Activated CD8-positive, alpha-beta memory T cell treated with anti-CD3 and anti-CD28 coated beads, Interleukin-2, amount 10 ng/mL, durations not matched to agents 7 days and 5 days (primary cell): Measurements from ENCODE around the gene PRPS2. TPM values are rescaled to one million over a fixed set of nuclear protein-coding genes. Genes with fewer than 3 reads are reported as not detected.
A peak's percentile ranks its signal among the peaks of the same experiment; 100 is the strongest.

Experiments
- ATAC-seq: fragments of 150-1000 bp; cut with Tn5 transposase; one replicate; pipeline ENCODE4 v1.10.0; 2021; ENCODE audit warnings: moderate library complexity
- CTCF ChIA-PET: fragments of 350-600 bp; sonication (Branson Sonifier 250); formaldehyde crosslinking; loops from one replicate; lab custom pipeline; 2021; ENCODE audit warnings: antibody characterized with exemption; lab: Charles Lee
- DNase-seq: peaks from one replicate; pipeline ENCODE4 v3.0.0-alpha.2; 2020
- H3K27ac Mint-ChIP-seq: one replicate; pipeline ENCODE4 v1.8.0; 2021; ENCODE audit warnings: mild to moderate bottlenecking, mixed read lengths
- H3K27me3 Mint-ChIP-seq: one replicate; pipeline ENCODE4 v1.8.0; 2021; ENCODE audit warnings: mixed read lengths
- H3K36me3 Mint-ChIP-seq: one replicate; pipeline ENCODE4 v1.8.0; 2021; ENCODE audit warnings: mild to moderate bottlenecking, mixed read lengths
- H3K4me1 Mint-ChIP-seq: one replicate; pipeline ENCODE4 v1.8.0; 2021; ENCODE audit warnings: mixed read lengths
- H3K4me3 Mint-ChIP-seq: one replicate; pipeline ENCODE4 v1.8.0; 2021; ENCODE audit warnings: mild to moderate bottlenecking, moderate library complexity, mixed read lengths
- H3K9me3 Mint-ChIP-seq: one replicate; pipeline ENCODE4 v1.8.0; 2022; ENCODE audit warnings: low read depth, mixed read lengths
- total RNA-seq, 2 experiments: library from RNA; stranded (reverse); gene quantifications; one replicate each; pipeline ENCODE4 v1.2.3, GENCODE V29; 2021

Gene PRPS2
- total RNA-seq, 2 experiments from 2014 or later = 72.8 to 77.8 TPM

GRCh38 chrX:12789976-12790375, 1.2 kb upstream of the PRPS2 start:
- H3K27ac Mint-ChIP-seq = no peak overlapping the region
- H3K4me3 Mint-ChIP-seq = no peak overlapping the region
- CTCF ChIA-PET = interaction anchor here (1.5 kb wide), 1 partner anchor 18 kb away, joined by 3 read pairs; no protein-coding TSS in a partner anchor
- H3K36me3 Mint-ChIP-seq = peaks cover 18% of the 10 kb centered on the region
- no peaks in the 10 kb centered on the region for H3K9me3 Mint-ChIP-seq
- H3K27me3 Mint-ChIP-seq = peaks cover 10% of the 10 kb centered on the region
- peaks cover 31% of the 10 kb centered on the region for H3K4me1 Mint-ChIP-seq
- ATAC-seq (no peak), DNase-seq (no peak)

DNA sequence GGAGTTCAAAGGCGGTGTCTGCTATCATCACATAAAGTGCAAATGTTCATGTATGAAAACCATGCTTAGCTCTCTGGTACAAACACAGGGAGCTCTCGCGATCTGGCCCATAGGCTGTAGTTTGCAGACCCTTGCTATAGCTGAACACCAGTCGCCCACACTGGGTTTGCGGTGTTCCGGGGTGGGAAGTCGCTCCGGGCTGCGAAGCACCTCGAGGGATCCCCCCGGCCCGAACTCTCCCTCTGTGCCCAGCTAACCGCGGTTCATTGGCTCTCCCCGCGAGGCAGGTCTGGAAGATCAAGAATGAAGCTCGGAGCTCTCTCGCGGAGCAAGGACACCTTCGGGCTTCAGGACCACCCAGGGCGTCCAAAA, 341 bp upstream of the PRPS2 start:
- H3K4me1 Mint-ChIP-seq = peaks cover 35% of the 10 kb centered on the region
- peaks cover 24% of the 10 kb centered on the region for H3K36me3 Mint-ChIP-seq
- H3K4me3 Mint-ChIP-seq = peak overlapping the region; percentile 82
- H3K27me3 Mint-ChIP-seq = peaks cover 10% of the 10 kb centered on the region
- ATAC-seq (peak; percentile 37), DNase-seq (no peak)
- CTCF ChIA-PET = interaction anchor here (0.6 to 3.9 kb wide), 5 partner anchors 10 to 156 kb away, joined by 3 to 33 read pairs (median 3); no protein-coding TSS in a partner anchor
- no peaks in the 10 kb centered on the region for H3K9me3 Mint-ChIP-seq
- H3K27ac Mint-ChIP-seq = peak overlapping the region; percentile 76

DNA sequence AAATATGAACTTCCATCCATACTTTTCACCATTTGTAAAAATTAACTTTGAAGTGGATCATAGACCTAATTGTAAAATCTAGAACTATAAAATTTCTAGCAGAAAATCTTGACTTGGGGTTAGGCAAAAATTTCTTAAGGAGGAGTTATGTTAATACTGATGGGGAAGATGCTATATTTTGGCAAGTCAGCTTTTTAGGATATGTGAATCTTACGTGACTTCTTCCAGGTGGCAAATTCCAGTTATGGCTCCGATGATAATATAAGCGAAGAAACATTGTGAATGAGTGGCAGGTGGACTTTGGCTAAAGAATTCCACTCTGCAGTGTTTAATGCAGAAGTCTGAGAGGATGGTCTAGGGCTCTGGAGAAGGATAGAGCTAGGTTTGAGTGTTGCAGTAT, 1.5 kb downstream of the PRPS2 start:
- ATAC-seq (no peak), DNase-seq (no peak)
- Mint-ChIP-seq H3K4me3 (peak overlapping the region; percentile 77), H3K36me3 (peaks cover 26% of the 10 kb centered on the region), H3K27me3 (peaks cover 10% of the 10 kb centered on the region), H3K27ac (peak overlapping the region; percentile 56), H3K9me3 (no peaks in the 10 kb centered on the region), H3K4me1 (peaks cover 35% of the 10 kb centered on the region)
- CTCF ChIA-PET = interaction anchor here (0.6 to 3.9 kb wide), 4 partner anchors 9 to 101 kb away, joined by 3 to 33 read pairs (median 5); no protein-coding TSS in a partner anchor

GRCh38 chrX:12794654-12795053, 3.4 kb downstream of the PRPS2 start:
- Mint-ChIP-seq H3K27ac (no peak overlapping the region), H3K27me3 (peaks cover 5% of the 10 kb centered on the region), H3K4me1 (peaks cover 35% of the 10 kb centered on the region), H3K4me3 (no peak overlapping the region), H3K36me3 (peaks cover 38% of the 10 kb centered on the region), H3K9me3 (no peaks in the 10 kb centered on the region)
- no peak for ATAC-seq
- CTCF ChIA-PET = no interaction called here
- DNase-seq = no peak

DNA sequence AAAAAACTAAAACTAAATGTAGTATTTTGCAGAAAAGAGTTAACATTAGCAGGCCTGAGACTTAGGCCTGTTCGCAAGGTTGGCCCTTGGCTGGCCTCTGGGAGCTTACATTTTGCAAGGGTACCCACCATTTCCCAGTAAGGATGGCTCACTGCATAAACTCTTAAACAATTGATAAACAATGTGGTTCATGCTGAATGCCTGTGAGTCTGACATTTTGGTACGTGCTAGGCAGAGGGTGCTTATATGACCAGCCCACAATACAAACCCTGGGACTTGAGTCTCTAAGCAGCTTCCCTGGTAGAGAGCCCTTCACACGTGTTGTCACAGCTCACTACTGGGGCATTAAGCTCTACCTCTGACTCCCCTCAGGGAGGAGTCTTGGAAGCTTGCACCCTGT, 7.4 kb downstream of the PRPS2 start:
- CTCF ChIA-PET = no interaction called here
- no peak for DNase-seq
- Mint-ChIP-seq H3K4me1 (peaks cover 18% of the 10 kb centered on the region), H3K9me3 (no peaks in the 10 kb centered on the region), H3K27ac (no peak overlapping the region), H3K36me3 (peaks cover 52% of the 10 kb centered on the region), H3K4me3 (no peak overlapping the region), H3K27me3 (no peaks in the 10 kb centered on the region)
- ATAC-seq = no peak

DNA sequence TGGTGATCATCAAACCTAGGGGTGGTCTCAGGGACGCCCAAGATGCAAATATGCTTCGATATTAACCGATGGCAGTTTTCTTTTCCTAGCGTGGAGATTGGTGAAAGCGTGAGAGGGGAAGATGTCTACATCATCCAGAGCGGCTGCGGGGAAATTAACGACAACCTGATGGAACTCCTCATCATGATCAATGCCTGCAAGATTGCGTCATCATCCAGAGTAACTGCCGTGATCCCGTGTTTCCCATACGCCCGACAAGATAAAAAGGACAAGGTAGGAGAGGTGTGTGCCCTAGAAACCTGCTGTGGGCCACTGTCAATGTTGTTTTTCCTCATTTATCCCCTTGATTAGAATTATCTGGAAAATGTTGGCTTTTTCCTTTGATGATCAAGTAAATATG, 7.9 kb downstream of the PRPS2 start:
- no peaks in the 10 kb centered on the region for H3K9me3 Mint-ChIP-seq
- H3K27me3 Mint-ChIP-seq = no peaks in the 10 kb centered on the region
- peaks cover 16% of the 10 kb centered on the region for H3K4me1 Mint-ChIP-seq
- no peak overlapping the region for H3K27ac Mint-ChIP-seq
- ATAC-seq = no peak
- peaks cover 50% of the 10 kb centered on the region for H3K36me3 Mint-ChIP-seq
- no peak for DNase-seq
- no peak overlapping the region for H3K4me3 Mint-ChIP-seq
- CTCF ChIA-PET = no interaction called here

GRCh38 chrX:12802741-12803140, 11.5 kb downstream of the PRPS2 start:
- Mint-ChIP-seq H3K27me3 (no peaks in the 10 kb centered on the region), H3K27ac (no peak overlapping the region), H3K36me3 (peaks cover 44% of the 10 kb centered on the region), H3K9me3 (no peaks in the 10 kb centered on the region), H3K4me3 (no peak overlapping the region), H3K4me1 (peaks cover 8% of the 10 kb centered on the region)
- CTCF ChIA-PET = interaction anchor here (1.8 kb wide), 1 partner anchor 11 kb away, joined by 7 read pairs; no protein-coding TSS in a partner anchor
- no peak for ATAC-seq
- DNase-seq = no peak

DNA sequence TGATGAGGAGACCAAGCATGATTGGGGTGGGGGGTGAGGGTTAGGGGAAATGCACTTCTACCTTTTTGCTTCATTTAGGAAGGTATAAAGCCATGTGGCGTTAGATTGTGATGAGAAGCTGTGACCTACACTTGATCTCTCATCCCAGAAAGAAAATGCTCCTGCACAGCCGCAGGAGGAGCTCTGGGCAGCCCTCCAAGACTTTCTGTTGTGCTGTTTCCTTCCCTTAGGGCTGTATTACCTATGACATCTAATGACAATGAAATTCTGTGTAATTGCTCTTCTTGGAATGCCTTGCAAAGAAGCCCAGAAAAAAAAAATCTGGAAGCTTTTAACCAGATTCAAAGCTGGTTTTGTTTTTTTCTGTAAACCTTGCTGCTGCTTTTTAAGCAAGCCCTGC, 13.4 kb downstream of the PRPS2 start:
- Mint-ChIP-seq H3K9me3 (no peaks in the 10 kb centered on the region), H3K36me3 (peaks cover 37% of the 10 kb centered on the region), H3K27me3 (no peaks in the 10 kb centered on the region), H3K4me3 (no peak overlapping the region), H3K4me1 (peaks cover 8% of the 10 kb centered on the region), H3K27ac (no peak overlapping the region)
- CTCF ChIA-PET = interaction anchor here (1.4 kb wide), 1 partner anchor 10 kb away, joined by 5 read pairs; no protein-coding TSS in a partner anchor
- DNase-seq = no peak
- ATAC-seq = no peak

GRCh38 chrX:12805333-12805732, 14.1 kb downstream of the PRPS2 start:
- CTCF ChIA-PET = interaction anchor here (1.3 to 1.4 kb wide), 2 partner anchors 9 to 34 kb away, joined by 4 to 5 read pairs; no protein-coding TSS in a partner anchor

DNA sequence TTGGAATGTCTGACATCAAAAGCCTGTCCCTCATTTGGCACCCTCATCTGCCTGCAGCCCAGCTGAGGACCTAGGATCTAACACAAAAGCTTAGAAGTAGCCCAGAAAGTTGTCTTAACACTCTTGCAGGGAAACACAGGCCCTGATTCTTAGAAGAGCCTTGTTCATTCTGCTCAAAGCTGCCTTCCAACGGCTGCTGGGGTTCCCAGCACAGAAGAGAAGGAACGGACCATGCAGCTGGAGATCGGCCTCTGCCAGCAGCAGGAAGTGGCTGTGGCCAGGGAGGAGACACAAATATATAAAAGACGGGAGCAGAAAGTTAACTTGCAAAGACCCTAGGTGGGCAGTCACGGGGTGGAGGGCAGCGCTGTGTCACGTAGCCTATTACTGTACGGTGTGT, 20.4 kb downstream of the PRPS2 start:
- no peak for ATAC-seq
- CTCF ChIA-PET = no interaction called here
- no peak for DNase-seq
- H3K4me3 Mint-ChIP-seq = no peak overlapping the region
- H3K9me3 Mint-ChIP-seq = no peaks in the 10 kb centered on the region
- no peak overlapping the region for H3K27ac Mint-ChIP-seq
- peaks cover 23% of the 10 kb centered on the region for H3K36me3 Mint-ChIP-seq
- peaks cover 21% of the 10 kb centered on the region for H3K4me1 Mint-ChIP-seq
- H3K27me3 Mint-ChIP-seq = no peaks in the 10 kb centered on the region

More at GRCh38 chrX:12805333-12805732, 14.1 kb downstream of the PRPS2 start:
- Mint-ChIP-seq H3K4me1 (peaks cover 12% of the 10 kb centered on the region), H3K36me3 (peaks cover 34% of the 10 kb centered on the region), H3K27me3 (no peaks in the 10 kb centered on the region), H3K27ac (no peak overlapping the region), H3K4me3 (no peak overlapping the region), H3K9me3 (no peaks in the 10 kb centered on the region)
- DNase-seq (no peak), ATAC-seq (no peak)

GRCh38 chrX:12814420-12814819, 23.2 kb downstream of the PRPS2 start:
- CTCF ChIA-PET = interaction anchor here (0.8 to 4.1 kb wide), 14 partner anchors 9 to 674 kb away, joined by 3 to 31 read pairs (median 6); partner anchors contain the start of gene PRPS2
- H3K4me1 Mint-ChIP-seq = peaks cover 21% of the 10 kb centered on the region
- ATAC-seq = peak; percentile 64
- H3K36me3 Mint-ChIP-seq = peaks cover 26% of the 10 kb centered on the region
- peak; percentile 66 for DNase-seq
- no peak overlapping the region for H3K27ac Mint-ChIP-seq
- H3K27me3 Mint-ChIP-seq = no peaks in the 10 kb centered on the region
- H3K9me3 Mint-ChIP-seq = no peaks in the 10 kb centered on the region
- H3K4me3 Mint-ChIP-seq = no peak overlapping the region

- no peaks in the 10 kb centered on the region for H3K27me3 Mint-ChIP-seq
- H3K4me1 Mint-ChIP-seq = peaks cover 1% of the 10 kb centered on the region
- no peak overlapping the region for H3K27ac Mint-ChIP-seq
- peaks cover 30% of the 10 kb centered on the region for H3K36me3 Mint-ChIP-seq
- no peaks in the 10 kb centered on the region for H3K9me3 Mint-ChIP-seq
- CTCF ChIA-PET = interaction anchor here (1.2 kb wide), 1 partner anchor 74 kb away, joined by 3 read pairs; no protein-coding TSS in a partner anchor
- ATAC-seq = no peak
- no peak for DNase-seq
- H3K4me3 Mint-ChIP-seq = no peak overlapping the region
Observed at GRCh38 chrX:12817528-12817927, 26.3 kb downstream of the PRPS2 start.

- Mint-ChIP-seq H3K9me3 (no peaks in the 10 kb centered on the region), H3K4me3 (no peak overlapping the region), H3K4me1 (no peaks in the 10 kb centered on the region), H3K36me3 (peaks cover 34% of the 10 kb centered on the region), H3K27ac (no peak overlapping the region), H3K27me3 (no peaks in the 10 kb centered on the region)
- no peak for ATAC-seq
- no peak for DNase-seq
- CTCF ChIA-PET = no interaction called here
Observed at GRCh38 chrX:12819222-12819621, 28.0 kb downstream of the PRPS2 start.

DNA sequence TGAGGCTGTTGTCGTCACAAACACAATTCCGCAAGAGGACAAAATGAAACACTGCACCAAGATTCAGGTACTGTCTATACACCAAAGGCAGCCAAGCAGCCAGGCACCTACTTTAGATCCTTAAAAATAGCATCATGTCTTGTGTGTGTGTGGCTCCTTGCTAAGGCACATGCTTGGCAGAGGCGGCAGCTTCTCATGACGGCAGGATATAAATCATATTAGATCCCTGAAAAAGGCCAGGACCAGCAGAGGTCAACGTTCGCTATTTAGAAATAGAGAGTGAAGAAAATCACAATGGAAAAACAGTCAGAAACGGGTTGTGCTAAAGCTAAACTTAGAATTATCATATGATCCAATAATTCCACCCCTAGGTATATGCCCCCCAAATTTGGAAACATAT, 29.5 kb downstream of the PRPS2 start:
- Mint-ChIP-seq H3K27ac (no peak overlapping the region), H3K9me3 (no peaks in the 10 kb centered on the region), H3K4me3 (no peak overlapping the region), H3K36me3 (peaks cover 42% of the 10 kb centered on the region), H3K4me1 (no peaks in the 10 kb centered on the region), H3K27me3 (no peaks in the 10 kb centered on the region)
- no peak for ATAC-seq
- CTCF ChIA-PET = interaction anchor here (1.1 kb wide), 1 partner anchor 19 kb away, joined by 3 read pairs; no protein-coding TSS in a partner anchor
- DNase-seq = no peak
